GM10248 (cell line): ENCODE measurements around the gene SLC24A3.
A peak's percentile ranks its signal among the peaks of the same experiment; 100 is the strongest.

Source experiments
- CTCF ChIA-PET: fragments of 300-600 bp; sonication (Branson Sonifier 250); formaldehyde crosslinking; extraction: SDS; loops from one replicate; lab custom pipeline; 2021; ENCODE audit warnings: antibody characterized with exemption; lab: Yijun Ruan, JAX
- POLR2A ChIA-PET: fragments of 350-650 bp; sonication (Branson Sonifier 250); formaldehyde crosslinking; extraction: SDS; loops from one replicate; lab custom pipeline; 2020; ENCODE audit warnings: antibody characterized with exemption; lab: Yijun Ruan, JAX
- DNase-seq: peaks from one replicate; pipeline ENCODE4 v3.0.0; 2012; ENCODE audit errors: extremely low spot score
- TF ChIP-seq, protein P1 (sequence below): IDR thresholded peaks from 2 replicates; pipeline ENCODE4 v1.5.1; 2012; ENCODE audit warnings: mild to moderate bottlenecking, low read depth; ENCODE audit errors: extremely low read depth, missing control alignments, control extremely low read depth

Gene SLC24A3

DNA sequence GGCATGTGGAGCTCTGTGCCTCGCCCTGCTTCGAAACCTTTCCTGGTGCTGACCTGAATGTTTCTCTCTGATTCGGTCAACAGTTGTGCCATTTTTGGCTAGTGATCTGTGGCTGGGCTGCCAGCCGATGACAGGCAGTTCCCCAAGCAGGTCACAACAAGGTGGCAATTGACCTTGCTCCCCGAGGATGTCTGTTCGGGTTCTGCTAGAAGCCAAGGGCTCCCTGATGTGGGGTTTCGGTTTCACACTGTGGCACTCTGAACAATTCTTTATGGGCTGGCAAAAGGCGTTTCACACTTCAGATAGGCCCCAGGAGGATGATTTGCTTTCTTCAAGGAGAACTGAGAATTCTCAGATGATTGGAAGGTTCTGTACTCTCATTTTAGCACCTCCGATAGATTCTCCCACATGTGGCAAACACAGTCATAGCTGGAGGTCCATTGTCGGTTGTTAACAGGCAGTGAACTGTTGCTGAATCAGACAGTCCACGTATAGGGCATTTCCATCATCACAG lies 135.6 kb downstream of the SLC24A3 start:
- peak; percentile 29 for DNase-seq
- CTCF ChIA-PET, result no interaction called here
- POLR2A ChIA-PET, result no interaction called here
- TF ChIP-seq, protein P1, sequence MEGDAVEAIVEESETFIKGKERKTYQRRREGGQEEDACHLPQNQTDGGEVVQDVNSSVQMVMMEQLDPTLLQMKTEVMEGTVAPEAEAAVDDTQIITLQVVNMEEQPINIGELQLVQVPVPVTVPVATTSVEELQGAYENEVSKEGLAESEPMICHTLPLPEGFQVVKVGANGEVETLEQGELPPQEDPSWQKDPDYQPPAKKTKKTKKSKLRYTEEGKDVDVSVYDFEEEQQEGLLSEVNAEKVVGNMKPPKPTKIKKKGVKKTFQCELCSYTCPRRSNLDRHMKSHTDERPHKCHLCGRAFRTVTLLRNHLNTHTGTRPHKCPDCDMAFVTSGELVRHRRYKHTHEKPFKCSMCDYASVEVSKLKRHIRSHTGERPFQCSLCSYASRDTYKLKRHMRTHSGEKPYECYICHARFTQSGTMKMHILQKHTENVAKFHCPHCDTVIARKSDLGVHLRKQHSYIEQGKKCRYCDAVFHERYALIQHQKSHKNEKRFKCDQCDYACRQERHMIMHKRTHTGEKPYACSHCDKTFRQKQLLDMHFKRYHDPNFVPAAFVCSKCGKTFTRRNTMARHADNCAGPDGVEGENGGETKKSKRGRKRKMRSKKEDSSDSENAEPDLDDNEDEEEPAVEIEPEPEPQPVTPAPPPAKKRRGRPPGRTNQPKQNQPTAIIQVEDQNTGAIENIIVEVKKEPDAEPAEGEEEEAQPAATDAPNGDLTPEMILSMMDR, result no peak

DNA sequence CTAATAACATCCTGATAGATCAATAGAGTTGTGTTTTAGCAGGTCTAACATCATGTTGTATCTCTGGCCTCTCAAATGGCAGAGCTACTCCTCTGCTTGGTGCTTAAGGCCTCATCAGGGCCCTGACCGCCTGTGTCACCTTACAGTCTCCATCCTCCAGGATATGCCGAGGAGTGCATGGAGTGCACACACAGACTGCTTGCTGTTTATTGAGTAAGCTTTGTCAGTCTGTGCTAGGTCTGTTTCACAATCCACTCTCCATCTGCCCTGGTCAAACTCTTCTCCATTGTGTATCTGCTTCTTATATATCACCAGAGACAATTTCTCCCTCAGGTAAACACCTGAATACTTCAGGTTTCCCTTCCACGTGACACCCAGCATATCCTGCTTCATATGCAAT lies 136.1 kb downstream of the SLC24A3 start:
- ChIA-PET POLR2A (no interaction called here), CTCF (no interaction called here)
- no peak for DNase-seq
- TF ChIP-seq, protein P1, result no peak

DNA sequence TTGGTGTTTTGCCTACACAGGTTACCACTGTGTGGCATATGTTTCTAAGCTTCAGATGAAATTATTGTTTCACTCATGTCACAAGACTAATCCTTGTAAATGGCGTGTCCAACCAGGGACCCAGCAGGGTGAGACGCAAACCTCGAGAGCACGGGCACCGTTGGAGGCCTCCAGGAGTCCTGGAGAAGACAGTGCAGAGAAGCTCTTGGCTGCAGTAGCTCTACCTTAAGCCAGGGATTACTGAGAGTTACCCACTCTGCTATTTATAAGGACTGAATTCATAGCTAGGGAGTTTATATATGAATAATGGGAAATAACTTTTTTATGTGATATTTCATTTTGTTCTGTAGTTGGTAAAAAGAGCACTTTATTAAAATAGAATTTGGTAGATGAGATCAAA lies 137.4 kb downstream of the SLC24A3 start:
- CTCF ChIA-PET, result interaction anchor here (0.7 to 1.6 kb wide), 2 partner anchors 11 to 28 kb away, joined by 3 to 4 read pairs; no protein-coding TSS in a partner anchor
- no peak for DNase-seq
- POLR2A ChIA-PET, result no interaction called here
- TF ChIP-seq, protein P1, result no peak

DNA sequence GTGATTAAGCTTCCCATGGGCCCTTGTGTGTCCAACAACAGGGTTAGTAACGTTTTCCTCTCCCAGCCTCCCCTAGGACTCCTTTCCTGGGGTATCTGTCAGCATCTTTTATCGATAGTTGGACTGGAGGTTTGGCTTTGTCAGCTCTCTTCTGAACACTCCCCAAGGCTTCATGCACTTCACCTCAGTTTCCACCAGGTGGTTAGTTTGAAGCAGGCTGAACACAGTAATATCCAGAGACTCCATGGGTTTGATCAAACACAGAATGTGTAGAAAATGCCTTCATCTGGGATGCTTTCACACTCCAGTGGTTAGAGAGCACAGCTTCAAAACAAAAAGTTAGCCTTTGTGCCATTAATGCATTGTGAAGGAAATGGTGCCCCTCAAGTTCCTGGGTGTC lies 139.1 kb downstream of the SLC24A3 start:
- no peak for DNase-seq
- TF ChIP-seq, protein P1, result no peak
- CTCF ChIA-PET, result interaction anchor here (1.2 to 1.7 kb wide), 2 partner anchors 18 to 145 kb away, joined by 3 read pairs; no protein-coding TSS in a partner anchor
- POLR2A ChIA-PET, result no interaction called here

DNA sequence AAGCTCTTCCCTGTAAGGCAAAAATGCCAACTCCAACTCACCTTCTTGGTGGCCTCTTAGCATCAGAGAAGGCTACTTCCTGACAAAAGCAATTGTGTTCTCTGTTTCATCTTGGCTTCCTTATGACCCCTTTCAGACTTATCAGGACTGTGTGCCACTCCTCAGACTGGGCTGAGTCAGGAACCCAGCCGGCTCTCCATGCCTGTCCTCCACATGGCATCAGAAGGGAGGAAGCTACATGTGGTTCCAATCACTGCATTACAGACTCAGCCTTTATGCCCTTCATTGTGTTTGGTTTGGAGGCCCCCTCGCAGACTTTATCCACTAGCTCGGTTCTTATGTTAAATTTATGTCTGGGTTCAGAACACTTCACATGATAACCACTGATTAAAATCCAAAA lies 142.5 kb downstream of the SLC24A3 start:
- TF ChIP-seq, protein P1, result no peak
- no peak for DNase-seq
- CTCF ChIA-PET, result no interaction called here
- POLR2A ChIA-PET, result no interaction called here

DNA sequence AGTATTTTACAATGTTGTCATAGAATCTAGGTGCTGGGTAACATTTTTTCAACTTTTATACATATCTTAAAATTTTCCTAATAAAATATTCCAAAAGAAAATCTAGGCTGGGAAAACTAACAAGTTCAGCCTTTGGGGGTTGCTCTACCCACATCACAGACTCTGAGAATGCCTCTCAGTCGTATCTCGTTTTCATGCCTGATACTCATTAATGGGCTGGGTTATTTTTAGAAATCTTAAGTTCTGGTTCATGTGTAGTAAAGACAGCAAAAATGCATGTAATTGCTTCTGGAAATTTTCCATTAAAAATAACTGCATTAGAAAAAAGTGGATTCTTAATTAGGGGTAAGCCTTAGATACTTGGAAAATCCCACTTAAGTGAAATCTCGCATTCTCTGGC lies 149.3 kb downstream of the SLC24A3 start:
- TF ChIP-seq, protein P1, result no peak
- CTCF ChIA-PET, result no interaction called here
- DNase-seq, result no peak
- POLR2A ChIA-PET, result no interaction called here
